ENCODE data around the gene SEZ6.

- no peak for TF ChIP-seq CTCF (conservative IDR thresholded peaks at IDR 0.05; ENCODE audit: low read depth, low read length)
- no peak for TF ChIP-seq EZH2 (IDR thresholded peaks at IDR 0.05; ENCODE audit: borderline replicate concordance, low read depth, low read length, poor library complexity, severe bottlenecking)
Measured at GRCh38 chr17:28988475-28988874, 17.4 kb downstream of the SEZ6 start.
